Measurements from ENCODE around the gene SNCA. TPM values are rescaled to one million over a fixed set of nuclear protein-coding genes. Genes with fewer than 3 reads are reported as not detected.
A peak's percentile ranks its signal among the peaks of the same experiment; 100 is the strongest.

Gene SNCA
- polyA plus RNA-seq (ENCODE audit: insufficient read length): 26.5 TPM

GRCh38 chr4:89836897-89837384, at the start of gene SNCA:
Gene SNCA (minus strand): TSS chr4:89837161. CDS start chr4:89835667, 1,494 bp downstream.
- DNase-seq (ENCODE audit: low read depth): peak; percentile 11

GRCh38 chr4:89879215-89879614, 42.3 kb upstream of the SNCA start:
- DNase-seq (ENCODE audit: low read depth): no peak

GRCh38 chr4:89878611-89879010, 41.6 kb upstream of the SNCA start:
- no peak for DNase-seq (ENCODE audit: low read depth)

DNA sequence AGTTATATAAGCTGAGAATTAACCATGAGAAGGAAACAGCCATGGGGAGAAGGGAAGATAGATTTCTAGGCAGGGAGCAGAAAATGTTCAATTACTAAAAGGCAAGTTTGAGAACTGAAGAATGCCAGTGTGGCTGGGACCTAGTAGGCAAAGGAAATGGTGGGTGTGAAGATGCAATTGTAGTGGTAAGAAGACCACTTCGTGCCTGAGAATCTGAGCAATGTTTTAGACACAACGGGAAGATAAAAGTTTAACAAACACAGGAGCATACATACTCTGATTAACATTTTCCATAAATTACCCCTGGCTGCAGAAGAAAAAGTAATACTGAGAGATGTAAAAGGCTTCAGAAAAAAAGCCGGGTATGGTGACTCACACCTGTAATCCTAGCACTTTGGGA, 39.6 kb upstream of the SNCA start:
- DNase-seq (ENCODE audit: low read depth): no peak

GRCh38 chr4:89871211-89871610, 34.2 kb upstream of the SNCA start:
- no peak for DNase-seq (ENCODE audit: low read depth)

DNA sequence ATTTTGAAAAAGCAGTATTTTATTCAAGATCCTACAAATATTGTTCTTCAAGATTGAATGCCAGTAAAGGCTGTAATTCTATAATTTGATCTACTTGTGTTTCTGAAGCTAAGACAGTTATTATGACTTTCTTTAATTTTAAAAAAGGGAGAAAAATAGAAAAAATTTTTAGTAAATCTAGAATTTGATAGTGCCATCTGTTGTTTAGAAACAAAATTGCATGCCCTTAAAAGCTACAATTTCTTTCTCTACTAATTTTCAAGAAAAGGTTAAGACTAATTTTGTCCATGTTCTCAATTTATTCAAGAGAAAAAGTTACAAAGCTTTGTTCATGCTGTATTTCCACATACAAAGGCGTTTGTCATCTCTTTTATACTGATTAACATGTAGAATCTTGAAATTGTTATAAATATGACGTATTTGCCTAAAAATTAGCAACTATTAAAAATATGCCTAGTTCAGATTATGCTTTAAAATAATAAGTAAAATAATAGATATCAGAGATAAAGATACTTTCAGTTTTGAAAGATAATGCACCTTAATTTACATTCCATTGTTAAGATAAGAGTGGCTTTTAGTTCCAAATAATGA, 32.1 kb upstream of the SNCA start:
- no peak for DNase-seq (ENCODE audit: low read depth)

DNA sequence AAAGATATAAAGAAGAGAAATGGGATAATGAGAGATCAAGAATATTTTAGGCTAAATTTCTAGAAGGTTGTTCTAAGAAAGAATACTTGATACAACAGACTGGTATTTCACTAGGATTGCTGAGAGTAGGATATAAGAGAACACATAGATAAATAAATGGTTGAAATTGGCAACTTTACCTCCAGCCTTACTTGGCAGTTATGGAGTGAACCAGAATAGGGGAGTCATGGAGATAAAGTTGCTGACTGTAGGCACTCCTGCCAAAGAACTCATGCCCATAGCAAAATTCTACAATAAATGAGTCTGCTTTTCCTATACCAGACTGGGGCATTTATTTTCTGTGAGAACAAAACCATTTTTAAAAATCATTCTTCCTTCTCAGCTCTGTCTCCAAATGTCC, 31.3 kb upstream of the SNCA start:
- no peak for DNase-seq (ENCODE audit: low read depth)

- DNase-seq (ENCODE audit: low read depth): no peak
Measured at GRCh38 chr4:89863533-89863932, 26.6 kb upstream of the SNCA start.

DNA sequence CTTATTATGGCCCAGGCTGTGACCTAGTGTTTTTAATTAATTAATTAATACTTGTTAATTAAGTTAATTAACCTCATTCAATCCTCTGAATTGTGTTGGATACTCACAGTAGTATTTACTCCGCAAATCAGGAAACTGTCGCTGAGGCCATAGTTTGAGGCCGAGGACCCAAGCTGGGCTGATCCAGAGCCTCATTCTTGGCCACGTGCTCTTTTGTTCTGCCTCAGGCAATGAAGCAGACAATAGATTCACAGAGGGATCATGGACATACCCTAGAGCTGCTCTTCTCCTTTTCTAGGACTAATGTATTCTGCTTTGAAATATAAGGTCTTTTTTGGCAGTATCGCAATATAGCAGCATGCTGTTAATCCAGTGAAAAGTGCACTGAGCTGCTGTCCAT, 24.0 kb upstream of the SNCA start:
- DNase-seq (ENCODE audit: low read depth): no peak

DNA sequence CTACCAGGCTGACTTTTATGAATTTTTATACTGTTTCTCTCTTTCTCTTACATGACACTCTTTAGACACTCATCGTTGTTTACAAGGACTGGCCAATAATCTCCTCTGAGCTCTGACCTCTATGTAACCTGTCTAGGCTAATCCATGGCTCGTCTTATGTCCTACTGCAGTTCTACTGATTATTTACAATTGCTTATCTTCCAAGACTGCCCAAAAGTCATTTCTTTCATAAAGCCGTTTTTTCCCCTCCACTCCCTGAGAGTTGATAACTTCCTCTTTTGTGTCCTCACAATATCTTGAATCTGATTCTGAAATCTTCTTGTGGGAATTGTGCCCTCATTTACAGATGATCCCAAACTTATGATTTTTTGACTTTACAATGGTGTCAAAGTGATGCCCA, 18.3 kb upstream of the SNCA start:
- no peak for DNase-seq (ENCODE audit: low read depth)

DNA sequence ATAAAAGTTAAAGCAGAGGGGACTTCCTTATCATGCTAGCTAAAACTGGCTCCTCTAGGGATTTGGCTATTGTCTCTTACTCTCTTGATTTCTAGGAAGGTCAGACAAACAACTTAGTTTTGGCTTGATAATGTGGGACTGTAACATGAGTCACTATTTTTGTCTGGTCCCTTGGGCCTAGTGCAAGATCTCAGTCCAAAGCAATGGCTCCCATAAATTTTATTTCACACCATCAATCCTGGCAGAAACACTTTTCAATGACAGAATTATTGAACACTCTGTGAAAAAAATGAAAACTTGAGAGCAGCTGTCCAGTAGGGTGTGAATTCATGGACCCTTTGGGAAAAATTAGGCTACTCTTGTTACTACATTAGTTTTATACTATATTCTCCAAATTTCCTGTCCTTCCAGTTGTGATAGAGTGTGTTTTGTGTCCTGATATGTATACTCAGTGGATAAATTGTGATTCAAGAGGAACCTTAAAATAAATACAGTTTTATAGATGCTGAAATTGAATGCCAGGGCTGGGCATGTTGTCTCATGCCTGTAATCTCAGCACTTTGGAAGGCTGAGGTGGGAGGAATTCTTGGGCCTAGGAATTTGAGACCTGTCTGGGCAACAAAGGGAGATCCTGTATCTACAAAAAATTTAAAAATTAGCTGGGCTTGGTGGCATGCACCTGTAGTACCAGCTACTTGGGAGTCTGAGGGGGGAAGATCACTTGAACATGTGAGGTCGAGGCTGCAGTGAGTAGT, 10.8 kb upstream of the SNCA start:
- no peak for DNase-seq (ENCODE audit: low read depth)

GRCh38 chr4:89839558-89839957, 2.6 kb upstream of the SNCA start:
- no peak for DNase-seq (ENCODE audit: low read depth)

DNA sequence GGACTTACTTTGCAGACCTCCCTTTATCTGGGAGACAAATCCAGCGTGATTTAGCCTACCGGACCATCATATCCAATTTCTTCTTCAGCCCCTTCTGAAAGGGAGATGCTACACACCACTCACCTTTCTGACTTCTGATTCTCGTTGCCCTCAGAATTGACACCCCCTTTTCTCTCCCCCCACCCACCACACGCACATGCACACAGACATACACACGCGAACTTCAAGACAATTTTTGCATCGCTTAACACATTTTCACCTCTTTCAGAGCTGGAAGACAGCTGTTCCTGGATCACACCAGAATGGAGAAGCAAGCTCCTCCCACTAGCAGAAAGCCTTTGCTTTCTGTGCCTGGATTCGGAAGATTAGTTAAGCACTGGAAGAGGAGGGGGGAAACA, 1.0 kb upstream of the SNCA start:
- no peak for DNase-seq (ENCODE audit: low read depth)

DNA sequence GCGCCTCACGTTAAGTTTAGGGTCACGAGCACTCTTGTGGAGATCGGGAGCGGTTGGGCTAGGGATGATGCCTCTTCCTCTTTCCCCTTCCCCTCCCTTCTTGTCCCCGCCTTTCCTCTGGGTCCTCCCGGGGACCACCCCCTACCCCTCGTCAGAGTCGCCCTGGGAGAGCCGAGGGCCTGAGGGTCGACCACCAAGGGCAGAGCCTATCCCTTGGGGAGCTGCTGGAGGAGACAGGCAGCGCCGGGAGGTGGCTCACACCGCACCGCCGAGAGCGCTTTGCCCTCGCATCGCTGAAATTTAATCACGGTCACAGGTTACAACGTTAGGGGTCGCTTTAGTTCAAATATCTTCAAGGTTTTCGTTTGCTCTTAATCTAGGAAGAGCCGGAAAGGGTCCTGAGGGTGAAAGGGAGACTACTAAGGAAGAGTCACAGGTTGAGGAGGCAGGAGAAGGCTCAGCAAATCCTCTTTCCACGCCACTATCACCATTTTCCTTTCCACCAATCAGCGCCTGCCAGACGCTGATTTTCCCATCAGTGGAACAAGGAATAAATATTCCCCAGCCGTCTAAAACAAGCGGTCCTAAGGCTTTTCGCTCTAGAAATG, 528 bp upstream of the SNCA start:
- no peak for DNase-seq (ENCODE audit: low read depth)

DNA sequence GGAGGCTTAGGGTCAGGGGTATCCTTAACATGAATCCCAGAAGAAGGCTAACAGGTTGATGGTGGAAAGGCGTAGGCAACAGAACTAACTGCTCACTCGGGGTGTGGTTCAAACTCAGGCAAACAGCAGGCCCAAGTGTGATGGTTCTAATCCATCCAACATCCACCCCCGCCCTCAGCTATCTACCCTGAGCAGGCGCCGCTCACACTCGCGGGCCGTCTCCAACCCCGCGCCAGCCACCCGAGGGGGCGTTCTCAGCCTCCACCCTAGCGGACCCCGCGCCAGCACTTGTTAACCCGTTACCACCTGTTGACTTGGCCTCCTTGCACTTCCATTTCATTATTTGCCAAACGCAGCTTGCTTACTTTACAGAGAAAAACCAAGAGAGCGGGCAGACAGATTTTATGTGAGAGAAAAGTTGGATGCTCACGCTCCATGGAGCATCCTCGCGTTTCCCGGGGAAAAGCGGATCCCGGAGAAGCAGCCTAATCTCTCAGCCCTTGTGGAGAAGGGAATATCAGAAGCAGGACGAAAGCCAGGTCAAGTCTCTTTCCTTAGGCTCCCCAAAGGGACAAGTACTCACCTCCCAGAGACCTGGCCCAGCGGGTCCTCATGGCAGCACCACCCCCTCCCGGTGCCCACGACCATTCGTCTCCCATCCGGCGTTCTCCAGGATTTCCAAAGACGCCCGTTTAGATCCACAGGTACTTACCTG, 773 bp downstream of the SNCA start:
- no peak for DNase-seq (ENCODE audit: low read depth)

DNA sequence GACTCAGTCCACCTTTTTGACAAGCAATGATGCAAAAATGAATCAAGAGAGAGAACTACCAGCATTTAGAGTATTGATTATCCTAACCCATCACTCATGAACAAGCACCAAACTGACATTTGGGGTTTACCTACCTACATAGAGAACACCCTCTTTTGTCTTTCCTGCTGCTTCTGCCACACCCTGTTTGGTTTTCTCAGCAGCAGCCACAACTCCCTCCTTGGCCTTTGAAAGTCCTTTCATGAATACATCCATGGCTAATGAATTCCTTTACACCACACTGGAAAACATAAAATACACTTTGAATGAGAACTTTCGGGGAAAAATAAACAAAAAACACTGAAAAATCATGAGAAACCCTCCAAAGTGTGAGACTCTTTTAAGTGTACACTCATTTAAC, 1.5 kb downstream of the SNCA start:
- no peak for DNase-seq (ENCODE audit: low read depth)

GRCh38 chr4:89834486-89835209, 2.3 kb downstream of the SNCA start:
- DNase-seq (ENCODE audit: low read depth): no peak

DNA sequence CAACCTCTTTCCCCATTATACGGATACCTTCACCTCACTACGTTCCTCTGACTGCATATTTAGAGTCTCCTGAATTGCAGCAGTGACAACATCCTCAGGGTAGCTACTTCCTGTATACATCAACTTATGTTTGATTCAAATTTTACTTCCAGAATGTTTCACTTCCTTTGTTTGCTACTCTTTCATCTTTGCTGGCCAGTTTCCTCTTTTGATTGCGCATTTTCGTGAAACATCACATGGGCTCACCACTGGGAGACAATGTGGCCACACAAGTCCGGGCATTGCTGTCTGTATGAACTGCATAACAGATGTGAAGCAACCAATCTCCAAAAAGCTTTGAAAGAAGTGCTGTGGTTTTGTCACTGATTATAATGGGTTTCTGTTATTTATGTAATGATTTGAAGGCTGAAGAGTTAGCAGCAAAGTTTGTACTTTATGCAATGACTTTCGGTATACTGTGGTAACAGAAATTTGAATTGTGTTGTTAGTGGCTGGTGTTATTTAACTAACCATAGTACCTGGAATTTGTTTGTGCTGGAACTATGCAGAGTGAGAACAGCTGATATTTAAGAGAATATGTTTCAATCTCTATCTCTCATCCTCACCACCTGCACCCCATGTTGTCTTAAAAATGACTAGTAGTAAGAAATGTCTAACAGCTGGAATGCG, 7.4 kb downstream of the SNCA start:
- peak; percentile 16 for DNase-seq (ENCODE audit: low read depth)

DNA sequence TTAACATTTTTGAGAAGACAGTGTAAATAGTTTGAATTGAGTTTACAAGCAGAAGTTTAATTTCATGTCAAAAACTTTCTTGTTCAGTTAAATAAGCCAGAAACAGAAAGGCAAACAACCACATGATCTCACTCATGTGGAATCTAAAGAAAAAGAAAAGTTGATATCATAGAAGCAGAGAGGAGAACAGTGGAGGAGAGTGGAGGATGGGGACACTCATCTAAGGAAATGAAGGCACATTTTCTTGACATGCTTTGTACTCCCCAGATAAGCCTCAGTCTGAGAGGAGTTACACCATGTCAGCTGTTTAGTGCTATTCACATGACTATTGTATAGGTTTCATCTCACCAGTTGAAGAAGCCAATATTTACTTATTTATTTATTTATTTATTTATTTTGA, 13.5 kb downstream of the SNCA start:
- no peak for DNase-seq (ENCODE audit: low read depth)

- DNase-seq (ENCODE audit: low read depth): no peak
Measured at GRCh38 chr4:89821612-89822011, 15.3 kb downstream of the SNCA start.

GRCh38 chr4:89820010-89820409, 17.0 kb downstream of the SNCA start:
- no peak for DNase-seq (ENCODE audit: low read depth)

Measured in forelimb muscle (tissue), 1 donor.